ENCODE measurements around the gene EXOSC7. TPM values are rescaled to one million over a fixed set of nuclear protein-coding genes. Genes with fewer than 3 reads are reported as not detected.
"Not testable (repeated sequence)": the region's sequence is repeated elsewhere in the genome, so short reads cannot be mapped to it uniquely, and the experiment has no call there.

EXOSC7 gene
- total RNA-seq, 1 donor from 2014 or later = 23.1 TPM

- peak; percentile 65 for ATAC-seq
- intact Hi-C loops (cut with DNase I) = loop anchor here (5.0 to 10.0 kb wide), 3 partner anchors 170 to 620 kb away; partner anchors contain the start of gene TMEM42
- DNase-seq (ENCODE audit: missing footprints) = peak; percentile 88
Measured at GRCh38 chr3:45034612-45035252, 58.7 kb downstream of the EXOSC7 start.

- DNase-seq (ENCODE audit: missing footprints) (peak; percentile 71), ATAC-seq (peak; percentile 49)
- intact Hi-C loops (cut with DNase I) = loop anchor here (5.0 to 10.0 kb wide), 3 partner anchors 171 to 619 kb away; partner anchors contain the start of gene TMEM42
Measured at GRCh38 chr3:45035441-45036301, 59.6 kb downstream of the EXOSC7 start.

GRCh38 chr3:45037720-45038455, 61.8 kb downstream of the EXOSC7 start:
- ATAC-seq = peak; percentile 74
- intact Hi-C loops (cut with DNase I) = loop anchor here (1.0 to 10.0 kb wide), 4 partner anchors 26 to 617 kb away; partner anchors contain the start of gene TMEM42
- DNase-seq (ENCODE audit: missing footprints) = peak; percentile 90

GRCh38 chr3:45041666-45042065, 65.6 kb downstream of the EXOSC7 start:
- no peak for ATAC-seq
- intact Hi-C loops (cut with DNase I) = no loop called here
- DNase-seq (ENCODE audit: missing footprints) = no peak

- ATAC-seq (no peak), DNase-seq (ENCODE audit: missing footprints) (no peak)
- intact Hi-C loops (cut with DNase I) = no loop called here
Measured at GRCh38 chr3:45042162-45042561, 66.1 kb downstream of the EXOSC7 start.

- no peak for DNase-seq (ENCODE audit: missing footprints)
- ATAC-seq = no peak
- intact Hi-C loops (cut with DNase I) = no loop called here
Measured at GRCh38 chr3:45043728-45044299, 67.8 kb downstream of the EXOSC7 start.

GRCh38 chr3:45048244-45048643, 72.2 kb downstream of the EXOSC7 start:
- ATAC-seq = no peak
- intact Hi-C loops (cut with DNase I) = no loop called here
- DNase-seq (ENCODE audit: missing footprints) = no peak

- DNase-seq (ENCODE audit: missing footprints) (no peak), ATAC-seq (no peak)
- intact Hi-C loops (cut with DNase I) = no loop called here
Measured at GRCh38 chr3:45049807-45050206, 73.8 kb downstream of the EXOSC7 start.

GRCh38 chr3:45051685-45052084, 75.6 kb downstream of the EXOSC7 start:
- ATAC-seq (no peak), DNase-seq (ENCODE audit: missing footprints) (no peak)
- intact Hi-C loops (cut with DNase I) = no loop called here

- DNase-seq (ENCODE audit: missing footprints); ATAC-seq; intact Hi-C loops (cut with DNase I): not testable (repeated sequence)
Measured at GRCh38 chr3:45053805-45054195, 77.8 kb downstream of the EXOSC7 start.

GRCh38 chr3:45054196-45054857, 78.3 kb downstream of the EXOSC7 start:
- no peak for DNase-seq (ENCODE audit: missing footprints)
- intact Hi-C loops (cut with DNase I) = no loop called here
- ATAC-seq = no peak

- DNase-seq (ENCODE audit: missing footprints) (no peak), ATAC-seq (no peak)
- intact Hi-C loops (cut with DNase I) = no loop called here
Measured at GRCh38 chr3:45055032-45055410, 79.0 kb downstream of the EXOSC7 start.

- intact Hi-C loops (cut with DNase I) = loop anchor here (2.0 kb wide), 1 partner anchor 59 kb away; no protein-coding TSS in a partner anchor
- DNase-seq (ENCODE audit: missing footprints) (no peak), ATAC-seq (no peak)
Measured at GRCh38 chr3:45055411-45056143, 79.5 kb downstream of the EXOSC7 start.

- ATAC-seq = peak; percentile 95
- intact Hi-C loops (cut with DNase I) = loop anchor here (2.0 kb wide), 1 partner anchor 58 kb away; no protein-coding TSS in a partner anchor
- DNase-seq (ENCODE audit: missing footprints) = no peak
Measured at GRCh38 chr3:45056608-45057301, 80.7 kb downstream of the EXOSC7 start.

GRCh38 chr3:45057557-45057956, 81.5 kb downstream of the EXOSC7 start:
- ATAC-seq = no peak
- intact Hi-C loops (cut with DNase I) = loop anchor here (2.0 kb wide), 1 partner anchor 57 kb away; no protein-coding TSS in a partner anchor
- DNase-seq (ENCODE audit: missing footprints) = no peak

- no peak for DNase-seq (ENCODE audit: missing footprints)
- no peak for ATAC-seq
- intact Hi-C loops (cut with DNase I) = no loop called here
Measured at GRCh38 chr3:45059132-45059531, 83.1 kb downstream of the EXOSC7 start.
